HEK293 (cell line): Measurements from ENCODE around the gene TMEM203.

ENCODE experiments used
- CTCF ChIP-seq: fragments of 450-650 bp; formaldehyde crosslinking; IDR thresholded peaks from 2 replicates; pipeline ENCODE4 v1.5.1; 2016; ENCODE audit warnings: missing biosample characterization, missing genetic modification characterization
- EGR2 ChIP-seq: fragments of 450-650 bp; formaldehyde crosslinking; IDR thresholded peaks from 2 replicates; pipeline ENCODE4 v1.5.1; 2016; ENCODE audit warnings: low read depth, missing biosample characterization, missing genetic modification characterization
- SETDB1 ChIP-seq: IDR thresholded peaks from one replicate; pipeline ENCODE4 v1.6.1; 2017; ENCODE audit warnings: mild to moderate bottlenecking, low read length, moderate library complexity, mixed read lengths; ENCODE audit not compliant: insufficient read length
- TCF7L2 ChIP-seq: IDR thresholded peaks from 2 replicates; pipeline ENCODE4 v1.6.1; 2011; ENCODE audit warnings: low read depth, mild to moderate bottlenecking, inconsistent platforms, low read length, moderate library complexity, borderline replicate concordance
- YY1 ChIP-seq: fragments of 450-650 bp; formaldehyde crosslinking; IDR thresholded peaks from 2 replicates; pipeline ENCODE4 v1.5.1; 2018; ENCODE audit warnings: missing biosample characterization, missing genetic modification characterization
- ZFP69B ChIP-seq: fragments of 450-650 bp; formaldehyde crosslinking; IDR thresholded peaks from 2 replicates; pipeline ENCODE4 v1.5.1; 2016; ENCODE audit warnings: missing biosample characterization, missing genetic modification characterization
- ZNF132 ChIP-seq: fragments of 450-650 bp; formaldehyde crosslinking; IDR thresholded peaks from 2 replicates; pipeline ENCODE4 v1.5.1; 2017; ENCODE audit warnings: missing biosample characterization, missing genetic modification characterization, borderline replicate concordance
- ZNF48 ChIP-seq: fragments of 450-650 bp; formaldehyde crosslinking; IDR thresholded peaks from 2 replicates; pipeline ENCODE4 v1.5.1; 2016; ENCODE audit warnings: missing biosample characterization, missing genetic modification characterization
- ZNF585B ChIP-seq: fragments of 450-650 bp; formaldehyde crosslinking; IDR thresholded peaks from 2 replicates; pipeline ENCODE4 v1.5.1; 2016; ENCODE audit warnings: missing biosample characterization, missing genetic modification characterization
- ZNF768 ChIP-seq: fragments of 450-650 bp; formaldehyde crosslinking; IDR thresholded peaks from 2 replicates; pipeline ENCODE4 v1.5.1; 2018; ENCODE audit warnings: missing biosample characterization, mild to moderate bottlenecking, missing genetic modification characterization
- ZNF777 ChIP-seq: fragments of 450-650 bp; formaldehyde crosslinking; IDR thresholded peaks from 2 replicates; pipeline ENCODE4 v1.5.1; 2017; ENCODE audit warnings: missing biosample characterization, missing genetic modification characterization, borderline replicate concordance

- TF ChIP-seq CTCF (tag by site-specific recombination) (no peak), ZNF585B (tag by site-specific recombination) (no peak), SETDB1 (no peak), ZNF132 (tag by site-specific recombination) (no peak), YY1 (tag by site-specific recombination) (no peak), EGR2 (no peak), ZFP69B (tag by site-specific recombination) (no peak), ZNF48 (no peak), ZNF777 (no peak), ZNF768 (tag by site-specific recombination) (no peak), TCF7L2 (no peak)
Observed at GRCh38 chr9:137163805-137164204, 41.6 kb downstream of the TMEM203 start.
